ENCODE data around the gene INPP5B.

DNA sequence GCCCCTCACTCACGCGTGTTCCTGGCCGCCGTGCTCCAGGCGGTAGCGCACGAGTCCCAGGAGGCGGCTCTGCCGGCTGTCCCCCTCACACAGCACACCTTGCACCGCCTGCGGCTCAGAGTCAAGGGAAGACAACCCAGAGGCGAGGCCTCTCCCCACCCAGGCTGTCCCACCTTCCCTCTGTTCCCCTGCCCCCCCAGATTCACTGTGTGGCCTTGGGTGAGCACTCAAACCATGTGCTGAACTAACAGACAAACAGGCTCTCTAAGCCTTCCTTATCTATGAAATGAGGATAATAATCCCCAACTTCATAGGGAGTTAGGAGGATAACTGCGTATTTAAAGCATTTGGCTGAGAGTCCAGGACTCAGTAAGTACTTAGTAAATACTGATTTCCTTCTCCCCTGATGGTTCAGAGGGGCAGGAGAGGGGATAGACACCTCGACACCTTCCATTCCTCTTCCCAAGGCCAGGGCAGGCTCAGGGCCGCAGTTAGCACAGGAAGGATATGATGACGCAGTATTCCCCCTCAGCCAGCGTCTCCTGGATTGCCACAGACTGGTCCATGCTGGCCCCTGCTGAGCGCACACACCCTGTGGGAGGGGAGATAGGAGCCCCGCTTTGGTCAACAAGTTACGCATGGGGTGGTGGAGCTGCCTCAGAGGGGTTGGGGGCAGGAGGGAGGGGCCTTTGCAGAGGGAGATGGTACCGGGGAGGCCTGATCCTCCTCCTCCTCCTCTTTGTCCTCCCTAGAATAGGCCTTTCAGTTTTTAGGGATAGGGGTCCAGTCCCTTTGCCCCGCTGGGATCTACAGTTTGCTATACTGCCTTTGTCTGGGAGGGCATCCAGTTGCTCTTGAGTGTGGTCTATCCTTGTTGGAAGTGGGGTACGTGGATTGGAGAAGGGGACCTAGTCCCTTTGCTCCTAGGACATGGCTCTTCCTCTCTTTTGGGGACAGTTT, 830 bp downstream of the INPP5B start:
- TF ChIP-seq, protein P1, sequence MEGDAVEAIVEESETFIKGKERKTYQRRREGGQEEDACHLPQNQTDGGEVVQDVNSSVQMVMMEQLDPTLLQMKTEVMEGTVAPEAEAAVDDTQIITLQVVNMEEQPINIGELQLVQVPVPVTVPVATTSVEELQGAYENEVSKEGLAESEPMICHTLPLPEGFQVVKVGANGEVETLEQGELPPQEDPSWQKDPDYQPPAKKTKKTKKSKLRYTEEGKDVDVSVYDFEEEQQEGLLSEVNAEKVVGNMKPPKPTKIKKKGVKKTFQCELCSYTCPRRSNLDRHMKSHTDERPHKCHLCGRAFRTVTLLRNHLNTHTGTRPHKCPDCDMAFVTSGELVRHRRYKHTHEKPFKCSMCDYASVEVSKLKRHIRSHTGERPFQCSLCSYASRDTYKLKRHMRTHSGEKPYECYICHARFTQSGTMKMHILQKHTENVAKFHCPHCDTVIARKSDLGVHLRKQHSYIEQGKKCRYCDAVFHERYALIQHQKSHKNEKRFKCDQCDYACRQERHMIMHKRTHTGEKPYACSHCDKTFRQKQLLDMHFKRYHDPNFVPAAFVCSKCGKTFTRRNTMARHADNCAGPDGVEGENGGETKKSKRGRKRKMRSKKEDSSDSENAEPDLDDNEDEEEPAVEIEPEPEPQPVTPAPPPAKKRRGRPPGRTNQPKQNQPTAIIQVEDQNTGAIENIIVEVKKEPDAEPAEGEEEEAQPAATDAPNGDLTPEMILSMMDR (IDR thresholded peaks at IDR 0.05), result no peak
- TF ChIP-seq POLR2A (IDR thresholded peaks at IDR 0.05), result peak in 1 of 2 donors; percentile 41

Data from adrenal gland (tissue), 5 donors.